Uterus (tissue), 2 donors: Measurements from ENCODE around the gene PHLDA2.

Experiments
- CTCF ChIP-seq, 4 experiments: fragments of 200-600 bp in 2 of 4; fragments of 450-650 bp in 2 of 4; sonication (generic) in 2 of 4; IDR thresholded peaks; one replicate each; pipeline ENCODE4 v1.5.1; 2016 to 2019; ENCODE audit warnings: antibody characterized with exemption in 4 of 4, mild to moderate bottlenecking in 2 of 4, moderate library complexity in 1 of 4
- POLR2A ChIP-seq, 2 donors: fragments of 450-650 bp; IDR thresholded peaks; one replicate each; pipeline ENCODE4 v1.6.1; 2016; ENCODE audit warnings: antibody characterized with exemption in 2 of 2, mild to moderate bottlenecking in 1 of 2, moderate library complexity in 1 of 2

- TF ChIP-seq CTCF (IDR thresholded peaks at IDR 0.05) (no peak), POLR2A (IDR thresholded peaks at IDR 0.05) (no peak)
Measured at GRCh38 chr11:2949920-2950319, 20.7 kb upstream of the PHLDA2 start.
